ENCODE data around the gene TEX9.

DNA sequence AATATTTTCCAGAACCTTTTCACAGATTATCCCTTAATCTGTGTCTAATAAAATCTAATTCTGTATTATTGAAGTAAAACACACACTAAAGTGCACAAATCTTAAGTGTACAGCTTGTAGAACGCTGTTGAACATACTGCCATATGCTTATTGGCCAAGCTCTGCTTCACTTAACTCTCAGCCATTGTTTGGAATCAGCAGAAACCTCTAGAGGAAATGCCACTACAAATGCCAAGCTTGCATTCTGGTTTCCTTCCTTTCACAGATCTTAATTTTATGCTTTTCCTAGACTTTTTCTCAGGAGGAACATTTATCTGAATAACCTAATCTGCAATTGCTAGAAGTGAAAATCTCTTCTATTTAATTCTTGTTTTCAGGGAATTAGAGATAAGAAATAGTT is 89.6 kb downstream of the TEX9 start:
- TF ChIP-seq ZC3H10 (CRISPR knock-in tag; IDR thresholded peaks at IDR 0.05): no peak
- no peak for TF ChIP-seq ZFP3 (CRISPR knock-in tag; IDR thresholded peaks at IDR 0.05)
- no peak for TF ChIP-seq RARB (CRISPR knock-in tag; IDR thresholded peaks at IDR 0.05)
- TF ChIP-seq ZNF8 (CRISPR knock-in tag; IDR thresholded peaks at IDR 0.05): no peak
- TF ChIP-seq, protein P1, sequence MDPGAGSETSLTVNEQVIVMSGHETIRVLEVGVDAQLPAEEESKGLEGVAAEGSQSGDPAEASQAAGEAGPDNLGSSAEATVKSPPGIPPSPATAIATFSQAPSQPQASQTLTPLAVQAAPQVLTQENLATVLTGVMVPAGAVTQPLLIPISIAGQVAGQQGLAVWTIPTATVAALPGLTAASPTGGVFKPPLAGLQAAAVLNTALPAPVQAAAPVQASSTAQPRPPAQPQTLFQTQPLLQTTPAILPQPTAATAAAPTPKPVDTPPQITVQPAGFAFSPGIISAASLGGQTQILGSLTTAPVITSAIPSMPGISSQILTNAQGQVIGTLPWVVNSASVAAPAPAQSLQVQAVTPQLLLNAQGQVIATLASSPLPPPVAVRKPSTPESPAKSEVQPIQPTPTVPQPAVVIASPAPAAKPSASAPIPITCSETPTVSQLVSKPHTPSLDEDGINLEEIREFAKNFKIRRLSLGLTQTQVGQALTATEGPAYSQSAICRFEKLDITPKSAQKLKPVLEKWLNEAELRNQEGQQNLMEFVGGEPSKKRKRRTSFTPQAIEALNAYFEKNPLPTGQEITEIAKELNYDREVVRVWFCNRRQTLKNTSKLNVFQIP (CRISPR knock-in tag; IDR thresholded peaks at IDR 0.05; ENCODE audit: borderline replicate concordance, low read depth): no peak
- no peak for TF ChIP-seq ARNTL (CRISPR knock-in tag; IDR thresholded peaks at IDR 0.05; ENCODE audit: borderline replicate concordance, low read depth)
- TF ChIP-seq ISL1 (CRISPR knock-in tag; IDR thresholded peaks at IDR 0.05): no peak
- TF ChIP-seq BACH2 (CRISPR knock-in tag; IDR thresholded peaks at IDR 0.05; ENCODE audit: borderline replicate concordance): no peak
- TF ChIP-seq, protein P2, sequence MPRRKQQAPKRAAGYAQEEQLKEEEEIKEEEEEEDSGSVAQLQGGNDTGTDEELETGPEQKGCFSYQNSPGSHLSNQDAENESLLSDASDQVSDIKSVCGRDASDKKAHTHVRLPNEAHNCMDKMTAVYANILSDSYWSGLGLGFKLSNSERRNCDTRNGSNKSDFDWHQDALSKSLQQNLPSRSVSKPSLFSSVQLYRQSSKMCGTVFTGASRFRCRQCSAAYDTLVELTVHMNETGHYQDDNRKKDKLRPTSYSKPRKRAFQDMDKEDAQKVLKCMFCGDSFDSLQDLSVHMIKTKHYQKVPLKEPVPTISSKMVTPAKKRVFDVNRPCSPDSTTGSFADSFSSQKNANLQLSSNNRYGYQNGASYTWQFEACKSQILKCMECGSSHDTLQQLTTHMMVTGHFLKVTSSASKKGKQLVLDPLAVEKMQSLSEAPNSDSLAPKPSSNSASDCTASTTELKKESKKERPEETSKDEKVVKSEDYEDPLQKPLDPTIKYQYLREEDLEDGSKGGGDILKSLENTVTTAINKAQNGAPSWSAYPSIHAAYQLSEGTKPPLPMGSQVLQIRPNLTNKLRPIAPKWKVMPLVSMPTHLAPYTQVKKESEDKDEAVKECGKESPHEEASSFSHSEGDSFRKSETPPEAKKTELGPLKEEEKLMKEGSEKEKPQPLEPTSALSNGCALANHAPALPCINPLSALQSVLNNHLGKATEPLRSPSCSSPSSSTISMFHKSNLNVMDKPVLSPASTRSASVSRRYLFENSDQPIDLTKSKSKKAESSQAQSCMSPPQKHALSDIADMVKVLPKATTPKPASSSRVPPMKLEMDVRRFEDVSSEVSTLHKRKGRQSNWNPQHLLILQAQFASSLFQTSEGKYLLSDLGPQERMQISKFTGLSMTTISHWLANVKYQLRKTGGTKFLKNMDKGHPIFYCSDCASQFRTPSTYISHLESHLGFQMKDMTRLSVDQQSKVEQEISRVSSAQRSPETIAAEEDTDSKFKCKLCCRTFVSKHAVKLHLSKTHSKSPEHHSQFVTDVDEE (CRISPR knock-in tag; IDR thresholded peaks at IDR 0.05): no peak
- TF ChIP-seq, protein P3, sequence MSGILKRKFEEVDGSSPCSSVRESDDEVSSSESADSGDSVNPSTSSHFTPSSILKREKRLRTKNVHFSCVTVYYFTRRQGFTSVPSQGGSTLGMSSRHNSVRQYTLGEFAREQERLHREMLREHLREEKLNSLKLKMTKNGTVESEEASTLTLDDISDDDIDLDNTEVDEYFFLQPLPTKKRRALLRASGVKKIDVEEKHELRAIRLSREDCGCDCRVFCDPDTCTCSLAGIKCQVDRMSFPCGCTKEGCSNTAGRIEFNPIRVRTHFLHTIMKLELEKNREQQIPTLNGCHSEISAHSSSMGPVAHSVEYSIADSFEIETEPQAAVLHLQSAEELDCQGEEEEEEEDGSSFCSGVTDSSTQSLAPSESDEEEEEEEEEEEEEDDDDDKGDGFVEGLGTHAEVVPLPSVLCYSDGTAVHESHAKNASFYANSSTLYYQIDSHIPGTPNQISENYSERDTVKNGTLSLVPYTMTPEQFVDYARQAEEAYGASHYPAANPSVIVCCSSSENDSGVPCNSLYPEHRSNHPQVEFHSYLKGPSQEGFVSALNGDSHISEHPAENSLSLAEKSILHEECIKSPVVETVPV (CRISPR knock-in tag; IDR thresholded peaks at IDR 0.05): no peak
